Rectal smooth muscle tissue (tissue), 1 donor: Measurements from ENCODE around the gene MOB2.
"Not testable (repeated sequence)": the region's sequence is repeated elsewhere in the genome, so short reads cannot be mapped to it uniquely, and the experiment has no call there.

Experiments used
- H3K27ac ChIP-seq: one replicate; pipeline ENCODE4 v1.7.0; 2013; ENCODE audit warnings: low read depth, low read length, inconsistent platforms
- H3K27me3 ChIP-seq: one replicate; pipeline ENCODE4 v1.7.0; 2013; ENCODE audit warnings: low read length; ENCODE audit not compliant: control insufficient read depth, insufficient read depth
- H3K36me3 ChIP-seq: one replicate; pipeline ENCODE4 v1.7.0; 2013; ENCODE audit warnings: low read length; ENCODE audit not compliant: control insufficient read depth, insufficient read depth
- H3K4me1 ChIP-seq: one replicate; pipeline ENCODE4 v1.7.0; 2013; ENCODE audit warnings: low read length; ENCODE audit not compliant: control insufficient read depth, insufficient read depth
- H3K4me3 ChIP-seq: one replicate; pipeline ENCODE4 v1.7.0; 2013; ENCODE audit warnings: low read length
- H3K9ac ChIP-seq: one replicate; pipeline ENCODE4 v1.7.0; 2013; ENCODE audit warnings: low read length

The MOB2 gene

GRCh38 chr11:1428762-1429316 lies 57.7 kb downstream of the MOB2 start:
- Histone ChIP-seq H3K9ac (no peak overlapping the region), H3K27me3 (no peaks in the 10 kb centered on the region), H3K4me1 (no peaks in the 10 kb centered on the region), H3K36me3 (no peaks in the 10 kb centered on the region), H3K4me3 (no peak overlapping the region), H3K27ac (no peak overlapping the region)

DNA sequence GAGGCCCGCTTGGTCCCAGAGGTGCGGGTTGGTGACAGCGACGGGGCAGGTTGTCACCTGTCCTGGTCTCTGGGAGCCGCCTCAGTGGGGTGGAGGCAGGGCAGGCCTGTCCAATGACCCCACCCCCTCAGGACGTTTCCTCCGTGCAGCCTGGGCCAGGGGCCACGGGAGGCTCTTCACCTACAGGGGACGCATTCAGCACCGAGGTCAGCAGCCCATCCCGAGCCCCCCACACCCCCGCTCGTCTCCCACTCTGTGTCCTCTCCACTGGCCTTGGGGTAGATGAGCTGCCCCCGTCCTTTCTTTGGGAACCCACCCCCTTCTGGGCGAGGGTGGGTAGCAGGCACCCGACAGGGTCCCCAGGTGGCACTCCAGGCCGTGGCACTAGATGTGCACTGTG lies 61.1 kb downstream of the MOB2 start:
- Histone ChIP-seq H3K4me1 (no peaks in the 10 kb centered on the region), H3K4me3 (no peak overlapping the region), H3K27me3 (no peaks in the 10 kb centered on the region), H3K9ac (no peak overlapping the region), H3K27ac (no peak overlapping the region), H3K36me3 (no peaks in the 10 kb centered on the region)

GRCh38 chr11:1425006-1425405 lies 61.6 kb downstream of the MOB2 start:
- no peak overlapping the region for H3K9ac ChIP-seq
- no peak overlapping the region for H3K4me3 ChIP-seq
- H3K27ac ChIP-seq, result no peak overlapping the region
- H3K27me3 ChIP-seq, result no peaks in the 10 kb centered on the region
- no peaks in the 10 kb centered on the region for H3K36me3 ChIP-seq
- no peaks in the 10 kb centered on the region for H3K4me1 ChIP-seq

GRCh38 chr11:1423406-1423805 lies 63.2 kb downstream of the MOB2 start:
- not testable (repeated sequence) for H3K9ac ChIP-seq, H3K4me3 ChIP-seq, H3K27ac ChIP-seq, H3K27me3 ChIP-seq, H3K4me1 ChIP-seq, H3K36me3 ChIP-seq

DNA sequence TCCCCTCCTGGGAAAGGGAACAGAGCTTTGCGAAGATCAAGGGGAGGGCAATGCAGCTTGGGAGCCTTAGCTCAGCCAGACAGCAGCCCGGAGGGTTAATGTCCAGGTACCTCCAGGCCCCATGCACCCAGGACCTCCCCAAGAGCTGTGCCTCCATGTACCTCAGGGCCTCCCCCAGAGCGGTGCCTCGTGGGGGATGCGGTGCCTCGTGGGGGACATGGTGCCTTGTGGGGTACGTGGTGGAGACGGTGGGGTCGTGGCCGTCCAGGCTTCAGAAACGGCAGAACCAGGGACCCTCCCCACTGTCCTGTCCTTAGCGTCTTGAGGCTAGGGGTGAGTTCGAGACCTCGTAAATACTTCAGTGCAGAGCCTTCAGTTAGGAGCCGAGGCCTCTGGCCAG lies 63.6 kb downstream of the MOB2 start:
- H3K27ac ChIP-seq, result no peak overlapping the region
- H3K36me3 ChIP-seq, result no peaks in the 10 kb centered on the region
- no peak overlapping the region for H3K9ac ChIP-seq
- no peaks in the 10 kb centered on the region for H3K4me1 ChIP-seq
- H3K4me3 ChIP-seq, result no peak overlapping the region
- H3K27me3 ChIP-seq, result no peaks in the 10 kb centered on the region

DNA sequence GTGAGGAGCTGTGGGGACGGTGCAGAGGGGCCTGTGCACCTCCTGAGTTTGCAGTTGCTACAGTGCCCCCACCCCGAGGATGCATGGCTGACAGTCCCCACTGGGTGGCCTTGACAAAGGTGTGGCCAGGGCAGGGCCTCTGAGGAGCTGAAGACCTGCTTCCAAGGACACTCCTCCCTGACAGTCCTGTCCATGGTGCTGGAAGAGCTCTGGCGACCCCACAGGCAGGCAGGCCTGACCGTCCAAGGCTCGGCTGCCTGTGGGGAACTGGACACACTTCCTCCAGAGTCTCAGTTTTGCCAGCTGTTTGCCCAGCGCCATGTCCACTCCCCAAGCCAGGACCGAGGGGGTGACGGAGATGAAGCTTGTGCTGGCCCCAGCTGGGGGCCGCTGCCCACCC lies 64.1 kb downstream of the MOB2 start:
- Histone ChIP-seq H3K4me3 (no peak overlapping the region), H3K27ac (no peak overlapping the region), H3K36me3 (no peaks in the 10 kb centered on the region), H3K27me3 (no peaks in the 10 kb centered on the region), H3K9ac (no peak overlapping the region), H3K4me1 (no peaks in the 10 kb centered on the region)

DNA sequence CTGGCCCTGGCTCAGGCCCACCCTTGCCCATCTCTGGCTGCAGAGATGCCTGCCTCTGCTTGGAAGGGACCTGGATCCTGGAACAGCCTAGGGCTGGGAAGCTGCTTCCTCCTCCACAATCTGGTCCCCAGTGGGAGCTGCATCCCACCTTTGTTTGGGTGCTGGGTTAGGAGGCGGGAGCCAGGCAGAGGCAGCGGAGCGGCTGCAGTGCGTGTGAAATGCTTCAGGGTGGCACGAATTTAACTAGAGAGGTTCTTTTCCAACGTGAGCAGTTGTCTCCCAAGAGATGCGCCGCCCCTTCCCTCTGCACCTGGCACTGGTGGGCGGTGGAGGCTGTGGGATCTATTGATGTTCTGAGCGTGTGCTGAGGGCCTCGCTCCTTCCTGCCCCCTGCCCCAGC lies 65.3 kb downstream of the MOB2 start:
- H3K36me3 ChIP-seq, result no peaks in the 10 kb centered on the region
- no peak overlapping the region for H3K9ac ChIP-seq
- H3K27me3 ChIP-seq, result no peaks in the 10 kb centered on the region
- H3K4me3 ChIP-seq, result no peak overlapping the region
- H3K4me1 ChIP-seq, result no peaks in the 10 kb centered on the region
- no peak overlapping the region for H3K27ac ChIP-seq

DNA sequence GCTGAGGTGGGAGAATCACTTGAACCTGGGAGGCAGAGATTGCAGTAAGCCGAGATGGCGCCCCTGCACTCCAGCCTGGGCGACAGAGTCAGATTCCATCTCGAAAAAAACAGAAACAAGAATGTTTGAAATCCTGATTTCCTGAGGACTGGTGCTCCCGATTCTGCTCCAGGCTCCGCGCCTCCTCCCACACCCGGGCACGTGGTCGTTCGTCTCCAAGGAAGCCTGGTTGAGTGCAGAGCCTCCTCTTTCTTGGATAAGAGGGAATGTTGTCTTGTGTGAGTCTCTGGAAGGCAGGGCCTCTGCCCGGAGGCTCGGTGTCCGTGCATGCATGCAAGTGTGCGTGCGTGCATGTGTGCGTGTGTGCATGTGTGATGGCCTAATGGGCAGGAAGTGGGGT lies 66.8 kb downstream of the MOB2 start:
- Histone ChIP-seq H3K36me3 (no peaks in the 10 kb centered on the region), H3K9ac (no peak overlapping the region), H3K27ac (no peak overlapping the region), H3K4me3 (no peak overlapping the region), H3K27me3 (no peaks in the 10 kb centered on the region), H3K4me1 (no peaks in the 10 kb centered on the region)
